SK-N-SH (cell line): ENCODE data around the gene PXDC1. TPM values are rescaled to one million over a fixed set of nuclear protein-coding genes. Genes with fewer than 3 reads are reported as not detected.
A peak's percentile ranks its signal among the peaks of the same experiment; 100 is the strongest.

Source experiments
- CTCF ChIA-PET: fragments of 300-600, 350-600 bp; formaldehyde crosslinking; extraction: SDS; loops from one replicate; lab custom pipeline; 2021; lab: Yijun Ruan, JAX
- POLR2A ChIA-PET: fragments of 350-600 bp; sonication (Branson Sonifier 250); formaldehyde crosslinking; extraction: SDS; loops from one replicate; lab custom pipeline; 2020; ENCODE audit warnings: antibody characterized with exemption, inconsistent platforms; lab: Yijun Ruan, JAX
- DNase-seq: peaks from one replicate; pipeline ENCODE4 v3.0.0; 2012
- H2AFZ ChIP-seq: fragments of 200-600 bp; sonication (generic); 2 replicates; pipeline ENCODE4 v1.8.1; 2016; ENCODE audit warnings: antibody characterized with exemption, mild to moderate bottlenecking, low read depth
- H3F3A ChIP-seq: fragments of 200-600 bp; sonication (generic); replicated peaks from 2 replicates; pipeline ENCODE3; 2016; ENCODE audit warnings: antibody characterized with exemption, mild to moderate bottlenecking; ENCODE audit not compliant: insufficient read depth
- H3K27ac ChIP-seq, 2 experiments: fragments of 200-500 bp in 1 of 2; fragments of 200-600 bp in 1 of 2; sonication (Bioruptor generic) in 1 of 2; sonication (generic), shearing (Covaris generic) in 1 of 2; 2 replicates each; pipeline versions ENCODE4 v1.5.1 to v1.6.1; 2014 to 2016; ENCODE audit warnings: low read depth in 2 of 2, inconsistent platforms in 1 of 2, low read length in 1 of 2, mild to moderate bottlenecking in 1 of 2, mixed read lengths in 1 of 2
- H3K27me3 ChIP-seq: fragments of 200-600 bp; sonication (generic), shearing (Covaris generic); 2 replicates; pipeline ENCODE4 v1.6.1; 2016; ENCODE audit warnings: mixed run types; ENCODE audit not compliant: insufficient read depth
- H3K36me3 ChIP-seq, 2 experiments: fragments of 200-500 bp in 1 of 2; fragments of 200-600 bp in 1 of 2; sonication (Bioruptor generic) in 1 of 2; sonication (generic) in 1 of 2; replicated peaks in 1 of 2; 2 replicates each; pipeline versions ENCODE3 to v1.5.1; 2014 to 2016; ENCODE audit warnings: low read length in 1 of 2, mild to moderate bottlenecking in 1 of 2; ENCODE audit not compliant: insufficient read depth in 2 of 2, control insufficient read depth in 1 of 2
- H3K4me1 ChIP-seq, 2 experiments: fragments of 200-500 bp in 1 of 2; fragments of 200-600 bp in 1 of 2; sonication (Bioruptor generic) in 1 of 2; sonication (generic), shearing (Covaris generic) in 1 of 2; 2 replicates each; pipeline versions ENCODE4 v1.5.1 to v1.6.1; 2014 to 2016; ENCODE audit warnings: low read depth in 1 of 2, low read length in 1 of 2, mixed run types in 1 of 2; ENCODE audit not compliant: insufficient read depth in 2 of 2, control insufficient read depth in 1 of 2
- H3K4me2 ChIP-seq: fragments of 200-600 bp; sonication (generic), shearing (Covaris generic); 2 replicates; pipeline ENCODE4 v1.6.1; 2017; ENCODE audit warnings: mixed run types
- H3K4me3 ChIP-seq, 2 experiments: fragments of 200-500 bp in 1 of 2; fragments of 200-600 bp in 1 of 2; sonication (Bioruptor generic) in 1 of 2; sonication (generic), shearing (Covaris generic) in 1 of 2; 2 replicates each; pipeline versions ENCODE4 v1.5.1 to v1.8.1; 2014 to 2016; ENCODE audit warnings: low read depth in 2 of 2, inconsistent platforms in 1 of 2, low read length in 1 of 2, mild to moderate bottlenecking in 1 of 2, mixed read lengths in 1 of 2, moderate library complexity in 1 of 2
- H3K79me2 ChIP-seq: fragments of 200-600 bp; sonication (generic); 2 replicates; pipeline ENCODE4 v1.8.1; 2017; ENCODE audit warnings: mild to moderate bottlenecking; ENCODE audit not compliant: insufficient read depth
- H3K9ac ChIP-seq: fragments of 200-600 bp; sonication (generic); 2 replicates; pipeline ENCODE4 v1.6.1; 2017; ENCODE audit warnings: mixed run types
- H3K9me2 ChIP-seq: fragments of 200-600 bp; sonication (generic); 2 replicates; pipeline ENCODE4 v1.6.1; 2017; ENCODE audit warnings: mixed run types
- H3K9me3 ChIP-seq: fragments of 200-600 bp; sonication (generic); 2 replicates; pipeline ENCODE4 v1.6.1; 2017; ENCODE audit warnings: mixed run types, mild to moderate bottlenecking, moderate library complexity
- H4K20me1 ChIP-seq: fragments of 200-600 bp; sonication (generic); 2 replicates; pipeline ENCODE4 v1.6.1; 2017; ENCODE audit warnings: mild to moderate bottlenecking, mixed run types; ENCODE audit not compliant: insufficient read depth
- CTCF ChIP-seq: fragments of 200-600 bp; sonication (generic); IDR thresholded peaks from 2 replicates; pipeline ENCODE4 v1.6.1; 2017; ENCODE audit warnings: antibody characterized with exemption, mild to moderate bottlenecking, moderate library complexity
- NRF1 ChIP-seq: IDR thresholded peaks from 2 replicates; pipeline ENCODE4 v1.6.1; 2012; ENCODE audit warnings: low read depth, mild to moderate bottlenecking, low read length
- POLR2AphosphoS5 ChIP-seq: IDR thresholded peaks from 2 replicates; pipeline ENCODE4 v1.6.1; 2012; ENCODE audit warnings: low read depth, low read length
- RAD21 ChIP-seq: IDR thresholded peaks from 2 replicates; pipeline ENCODE4 v1.6.1; 2012; ENCODE audit warnings: mild to moderate bottlenecking, low read length
- RCOR1 ChIP-seq: fragments of 150-350 bp; IDR thresholded peaks from 2 replicates; pipeline ENCODE4 v1.6.1; 2017; ENCODE audit warnings: antibody characterized with exemption, low read length
- SMC3 ChIP-seq: IDR thresholded peaks from 2 replicates; pipeline ENCODE4 v1.6.1; 2012; ENCODE audit warnings: low read depth, low read length, improper control_type of control experiment
- TCF12 ChIP-seq: IDR thresholded peaks from 2 replicates; pipeline ENCODE4 v1.4.0; 2012
- USF2 ChIP-seq: fragments of 150-350 bp; IDR thresholded peaks from 2 replicates; pipeline ENCODE4 v1.6.1; 2017; ENCODE audit warnings: antibody characterized with exemption, low read length, low read depth, borderline replicate concordance
- WGBS: methylation state at CpG from one replicate; pipeline ENCODE4 v1.1.6; 2017; ENCODE audit warnings: low lambda C conversion rate; 5-methylcytosine and 5-hydroxymethylcytosine counted together
- polyA plus RNA-seq, 3 experiments: library from polyadenylated mRNA; depleted of rRNA; stranded (reverse); fragments of >200 nt; gene quantifications; 2 replicates each; pipeline ENCODE4 v1.2.3, GENCODE V29; 2012

PXDC1 gene
- polyA plus RNA-seq, 1 of the 3 experiments (the other 2 are of a cell fraction): 14.1 TPM

DNA sequence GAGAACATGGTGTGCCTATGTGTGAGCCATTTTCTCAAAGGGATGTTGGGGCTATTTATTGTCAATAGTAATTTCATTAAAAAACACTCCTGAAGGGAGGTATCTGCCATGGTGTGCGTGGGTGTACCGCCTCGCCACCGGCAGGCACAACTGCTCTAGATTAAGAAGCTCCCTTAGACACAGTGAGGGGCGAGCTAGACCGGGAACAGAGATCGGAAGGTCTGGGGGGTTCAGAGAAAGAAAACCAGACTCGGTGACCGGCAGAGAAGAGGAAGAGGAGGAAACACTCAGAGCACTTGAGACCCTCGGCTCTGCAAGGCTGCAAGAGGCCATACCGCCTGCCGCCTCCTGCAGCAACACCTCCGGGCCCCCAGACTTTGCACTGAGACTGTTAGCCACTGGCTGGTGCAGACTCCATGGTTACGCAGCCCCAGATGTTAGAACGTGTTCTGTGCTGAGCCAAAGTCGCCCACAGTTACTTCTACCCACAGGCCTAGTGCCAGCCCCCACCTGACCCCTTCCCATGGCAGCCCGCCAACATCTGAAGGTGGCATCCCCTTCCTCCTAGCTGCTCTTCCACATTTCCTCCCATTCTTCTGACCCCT, 18.1 kb downstream of the PXDC1 start:
- Histone ChIP-seq H3K36me3 (peaks cover 56 to 81% of the 10 kb centered on the region in 2 experiments), H3K9ac (no peak overlapping the region), H3K27ac (no peak overlapping the region), H2AFZ (no peak overlapping the region), H3K27me3 (no peaks in the 10 kb centered on the region), H3F3A (peaks cover 6% of the 10 kb centered on the region), H3K4me2 (no peak overlapping the region)
- POLR2A ChIA-PET: no interaction called here
- CTCF ChIA-PET: interaction anchor here (0.5 to 9.1 kb wide), 24 partner anchors 12 to 461 kb away, joined by 3 to 158 read pairs (median 4); partner anchors contain the start of gene FAM50B
- DNase-seq: no peak
- no peak for TF ChIP-seq RCOR1
- no peak for TF ChIP-seq POLR2AphosphoS5
- TF ChIP-seq, all 33 proteins: peak for 0
- Histone ChIP-seq H3K79me2 (peaks cover 100% of the 10 kb centered on the region), H4K20me1 (peaks cover 100% of the 10 kb centered on the region), H3K4me1 (peaks cover 0 to 9% of the 10 kb centered on the region in 2 experiments; a peak in 2 of 4 replicates), H3K4me3 (no peak overlapping the region), H3K9me2 (no peaks in the 10 kb centered on the region), H3K9me3 (no peaks in the 10 kb centered on the region; the same call in 1 of the 2 replicates)
- 90% methylated on average over 16 of the region's 17 CpGs for WGBS

GRCh38 chr6:3732345-3733141, 19.0 kb downstream of the PXDC1 start:
- Histone ChIP-seq H3K4me3 (peak overlapping the region in 1 of 2 experiments; percentile 30; a peak in 1 of 4 replicates), H3K9ac (no peak overlapping the region), H2AFZ (no peak overlapping the region), H3K4me2 (peak overlapping the region; percentile 57), H3K27ac (0 out of 4 replicates have a peak overlapping the region, but pooled peaks of 1 of the 2 experiments have one; percentile 15), H3K9me3 (no peaks in the 10 kb centered on the region; the same call in 1 of the 2 replicates), H3K79me2 (peaks cover 100% of the 10 kb centered on the region), H3F3A (peaks cover 6% of the 10 kb centered on the region), H3K9me2 (no peaks in the 10 kb centered on the region), H4K20me1 (peaks cover 100% of the 10 kb centered on the region), H3K36me3 (peaks cover 55 to 81% of the 10 kb centered on the region in 2 experiments), H3K27me3 (no peaks in the 10 kb centered on the region), H3K4me1 (peaks cover 0 to 9% of the 10 kb centered on the region in 2 experiments; a peak in 2 of 4 replicates)
- CTCF ChIA-PET: interaction anchor here (0.5 to 9.1 kb wide), 49 partner anchors 9 to 593 kb away, joined by 3 to 158 read pairs (median 4); partner anchors contain the start of gene FAM50B
- peak; percentile 82 for DNase-seq
- 22% methylated on average over 15 of the region's 16 CpGs for WGBS
- POLR2A ChIA-PET: no interaction called here
- TF ChIP-seq CTCF (peak; percentile 92), USF2 (no peak), RCOR1 (0 out of 2 replicates have a peak, but pooled peaks have one; percentile 6), SMC3 (peak; percentile 94), NRF1 (no peak), TCF12 (no peak), RAD21 (peak; percentile 90)
